ENCODE data around the gene PLPP2.

PLPP2 gene

DNA sequence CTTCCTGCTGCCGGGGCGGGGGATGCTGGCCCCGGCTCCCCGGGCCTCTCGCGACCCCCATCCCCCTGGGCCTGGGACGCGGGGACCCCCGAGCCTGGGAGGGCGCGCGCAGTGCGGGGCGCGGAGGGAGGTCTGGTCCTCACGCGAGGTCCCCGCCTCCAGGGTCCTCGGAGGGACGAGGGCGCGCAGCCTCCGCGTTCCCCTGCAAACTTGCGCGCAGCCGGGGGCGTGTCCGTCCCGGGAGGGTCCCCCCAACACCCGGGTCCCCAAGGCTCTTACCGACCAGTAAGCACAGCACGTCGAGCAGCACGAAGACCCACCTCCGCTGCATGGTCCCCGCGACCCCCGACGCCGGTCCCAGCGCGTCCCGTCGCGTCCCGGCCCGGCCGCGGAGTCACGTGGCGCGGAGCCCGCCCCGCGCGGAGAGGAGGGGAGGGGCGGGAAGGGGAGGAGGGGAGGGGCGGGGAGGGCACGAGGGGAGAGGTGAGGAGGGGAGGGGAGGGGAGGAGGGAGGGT is at the start of gene PLPP2:
Gene PLPP2 (minus strand): TSS at position 398 of the 516 bp plus-strand sequence. CDS start 67 bp downstream, at position 331.
- DNase-seq (ENCODE audit: low read depth) = no peak

DNA sequence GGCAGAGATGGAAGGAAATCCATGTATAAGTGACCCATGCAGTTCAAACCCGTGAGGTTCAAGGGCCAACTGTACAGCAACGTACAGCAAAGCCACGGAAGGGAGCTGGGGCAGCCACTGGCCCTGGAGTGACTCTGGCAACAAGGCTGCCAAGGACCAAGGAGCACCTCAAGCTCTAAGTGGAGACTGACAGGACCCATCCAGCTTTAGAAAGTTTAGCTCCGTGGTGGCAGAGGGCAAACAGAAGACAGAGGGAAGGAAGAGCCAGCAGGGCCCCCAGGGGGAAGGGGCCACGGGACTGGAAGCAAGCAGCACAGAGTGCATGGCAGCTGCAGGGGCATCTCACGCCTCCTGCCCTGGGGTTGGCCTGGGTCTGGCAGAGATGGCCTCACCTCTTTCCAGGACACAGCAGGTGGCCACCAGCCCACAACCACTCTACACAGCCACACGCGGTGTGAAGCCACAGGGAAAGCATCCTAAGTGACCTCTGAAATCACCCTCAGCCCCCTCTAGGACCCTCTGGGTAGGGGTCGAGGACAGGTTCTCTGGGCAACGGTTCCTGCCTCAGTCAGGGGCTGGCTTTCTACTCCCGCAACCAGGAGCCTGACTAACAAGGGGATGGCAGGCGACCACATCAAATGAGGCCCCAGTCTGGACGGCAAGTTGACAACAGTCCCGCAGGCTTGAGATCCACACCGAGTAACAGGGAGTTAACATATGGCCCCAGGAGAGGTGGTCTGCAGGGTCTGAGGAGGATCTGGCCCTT is 49.6 kb upstream of the PLPP2 start:
- no peak for DNase-seq (ENCODE audit: low read depth)

DNA sequence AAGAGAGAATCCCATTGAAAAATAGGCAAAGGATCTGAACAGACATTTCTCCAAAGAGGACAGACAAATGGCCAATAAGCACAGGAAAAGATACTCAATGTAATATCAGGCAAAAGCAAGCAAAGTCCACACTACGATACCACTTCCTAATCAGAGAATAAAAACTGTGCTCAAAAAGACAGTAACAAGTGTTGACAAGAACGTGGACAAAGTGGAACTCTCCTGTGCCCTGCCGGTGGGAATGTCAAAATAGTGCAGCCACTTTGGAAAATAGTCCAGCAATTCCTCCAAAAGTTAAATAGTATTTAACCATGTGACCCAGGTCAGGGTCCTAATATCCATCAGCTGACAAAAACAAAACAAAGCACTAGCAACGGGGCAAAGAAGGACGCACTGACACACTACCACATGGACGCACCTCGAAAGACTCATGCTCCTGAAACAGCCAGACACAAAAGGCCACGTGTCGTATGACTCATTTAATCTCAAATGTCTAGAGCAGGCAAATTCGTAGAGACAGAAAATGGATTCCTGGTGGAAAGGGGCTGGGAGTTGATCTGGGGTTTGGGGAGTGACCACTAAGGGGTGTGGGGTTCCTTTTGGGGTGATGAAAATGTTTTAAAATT is 48.2 kb upstream of the PLPP2 start:
- no peak for DNase-seq (ENCODE audit: low read depth)

DNA sequence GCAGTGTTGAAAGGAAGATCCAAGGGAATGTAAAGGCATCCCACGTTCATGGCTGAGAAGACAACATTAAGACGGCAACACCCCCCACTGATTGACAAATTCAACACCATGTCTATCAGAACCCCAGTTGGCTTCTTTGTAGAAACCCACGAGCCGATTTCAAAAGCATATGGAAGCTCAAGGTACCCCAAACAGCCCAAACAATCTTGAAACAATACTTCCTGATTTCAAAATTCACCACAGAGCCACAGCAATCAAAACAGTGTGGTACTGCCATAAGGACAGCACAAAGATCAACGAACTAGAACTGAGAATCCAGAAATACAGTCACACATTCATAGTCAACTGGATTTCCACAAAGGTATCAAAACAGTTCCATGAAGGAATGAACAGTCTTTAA is 47.2 kb upstream of the PLPP2 start:
- DNase-seq (ENCODE audit: low read depth) = no peak

DNA sequence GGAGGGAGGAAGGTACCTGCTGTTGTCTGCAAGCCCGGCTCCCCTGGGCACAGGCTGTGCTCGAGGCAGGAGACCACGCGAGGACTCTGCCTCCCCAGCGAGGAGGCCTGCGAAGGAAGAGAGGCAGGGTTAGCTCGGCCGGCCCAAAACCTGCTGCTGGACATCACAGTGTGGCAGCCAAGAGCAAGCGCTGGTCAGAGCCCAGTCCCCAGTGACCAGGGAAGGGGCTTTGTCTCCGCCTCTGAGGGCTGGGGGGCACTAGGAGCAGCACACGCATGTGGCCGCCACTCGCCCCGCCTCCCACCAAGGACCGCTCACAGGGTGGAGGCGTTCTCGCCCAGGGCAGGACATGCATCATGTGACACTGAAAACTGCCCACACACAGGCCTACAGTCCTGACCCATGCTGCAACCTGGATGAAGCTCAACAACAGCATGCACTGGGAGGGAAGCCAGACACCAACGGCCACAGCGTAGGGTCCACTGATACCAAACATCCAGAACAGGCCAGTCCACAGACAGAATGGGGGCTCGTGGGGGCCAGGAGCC is 44.9 kb upstream of the PLPP2 start:
- DNase-seq (ENCODE audit: low read depth) = no peak

DNA sequence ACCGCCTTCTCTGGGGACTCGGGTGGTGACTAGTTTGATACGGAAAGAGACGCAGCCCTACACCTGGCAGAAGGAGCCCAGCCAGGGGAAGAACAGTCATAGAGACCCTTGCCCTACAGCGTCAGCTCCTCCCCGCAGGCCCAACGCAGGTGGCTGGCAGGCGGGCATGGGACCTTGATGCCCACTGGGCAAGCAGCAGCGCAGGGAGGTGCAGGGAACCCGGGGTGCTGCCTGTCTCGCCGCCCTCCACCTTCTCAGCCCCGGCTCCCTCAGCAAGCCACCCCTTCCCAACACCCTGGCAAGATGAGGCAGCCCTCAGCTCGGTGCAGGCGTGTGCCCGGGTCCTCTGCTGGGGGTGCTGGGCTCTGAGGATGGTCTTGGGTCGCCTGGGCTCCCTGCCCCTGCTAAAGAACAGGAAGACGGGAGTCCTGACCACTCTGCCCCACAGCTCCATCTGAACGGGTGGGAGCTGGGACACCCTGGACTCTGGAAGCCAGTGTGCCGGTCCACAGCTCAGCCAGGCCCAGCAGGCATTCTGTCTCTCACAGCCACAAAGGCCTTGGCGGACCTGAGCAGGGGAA is 44.4 kb upstream of the PLPP2 start:
- no peak for DNase-seq (ENCODE audit: low read depth)

DNA sequence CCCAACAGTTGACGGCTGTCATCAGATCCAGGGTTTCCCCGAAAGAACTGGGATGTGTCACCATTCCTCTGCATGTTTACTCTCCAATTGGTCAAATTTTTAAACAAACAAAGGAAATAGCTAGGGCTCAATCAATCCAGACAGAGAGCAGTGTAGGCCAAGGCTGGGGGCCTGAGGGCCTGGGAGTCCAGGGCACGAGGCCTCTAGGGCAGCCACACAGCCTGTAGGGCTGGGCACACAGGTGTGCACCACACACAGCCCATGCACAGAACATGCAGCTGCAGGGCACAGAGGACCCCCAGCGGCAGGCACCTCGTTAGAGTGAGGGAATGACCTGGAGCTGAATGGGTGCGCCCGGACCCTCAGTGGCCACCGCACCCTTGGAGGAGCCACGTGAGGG is 43.9 kb upstream of the PLPP2 start:
- no peak for DNase-seq (ENCODE audit: low read depth)

DNA sequence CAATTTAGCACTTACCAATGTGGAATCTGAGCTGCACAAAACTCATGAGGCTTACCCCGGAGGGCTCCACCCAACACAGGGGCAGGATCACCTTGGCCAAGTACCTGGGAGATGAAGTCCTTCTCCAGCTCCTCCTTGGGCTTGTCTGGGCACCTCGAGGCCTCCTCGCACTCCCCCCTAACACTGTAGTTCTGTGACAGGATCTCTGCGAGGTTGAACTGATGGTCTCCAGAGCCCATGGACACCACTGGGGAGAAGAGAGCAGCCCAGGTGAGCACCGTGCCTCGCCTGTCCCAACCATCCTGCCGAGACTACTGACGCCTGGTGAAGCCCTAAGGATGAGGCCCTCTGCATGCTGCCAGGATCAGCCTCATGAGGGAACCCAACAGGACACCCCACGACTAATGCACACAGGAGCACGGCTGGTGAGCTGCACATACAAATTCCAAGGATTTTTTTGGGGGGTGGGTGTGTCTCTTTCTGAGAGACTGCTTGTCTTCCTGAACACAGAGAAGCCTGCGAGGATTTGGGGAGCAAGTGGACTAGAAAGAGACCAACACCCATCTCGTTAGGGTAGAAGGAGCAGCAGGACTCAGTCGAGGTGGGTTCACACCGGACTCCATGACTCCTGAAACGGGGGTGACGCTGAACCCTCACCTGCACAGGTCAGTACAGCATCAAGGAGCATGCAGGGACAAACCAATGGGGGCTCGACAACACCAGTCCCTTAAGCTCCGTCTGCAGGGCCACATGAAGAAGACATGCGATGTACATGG is 43.3 kb upstream of the PLPP2 start:
- DNase-seq (ENCODE audit: low read depth) = no peak

DNA sequence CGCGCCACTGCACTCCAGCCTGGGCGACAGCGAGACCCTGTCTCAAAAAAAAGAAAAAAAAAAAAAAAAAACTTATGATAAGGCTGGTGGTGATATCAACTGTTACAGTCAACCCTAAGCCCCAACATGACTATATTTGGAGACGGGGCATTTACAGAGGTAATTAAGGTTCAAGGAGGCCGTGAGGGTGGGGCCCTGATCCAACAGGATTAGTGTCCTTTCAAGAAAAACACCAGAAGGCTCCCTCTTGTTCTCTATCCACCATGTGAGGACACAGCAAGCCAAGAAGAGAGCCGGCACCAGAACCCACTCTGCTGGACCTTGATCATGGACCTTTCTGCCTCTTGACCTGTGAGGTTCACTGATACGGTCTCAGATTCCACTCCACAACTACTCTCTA is 39.3 kb upstream of the PLPP2 start:
- DNase-seq (ENCODE audit: low read depth) = no peak

DNA sequence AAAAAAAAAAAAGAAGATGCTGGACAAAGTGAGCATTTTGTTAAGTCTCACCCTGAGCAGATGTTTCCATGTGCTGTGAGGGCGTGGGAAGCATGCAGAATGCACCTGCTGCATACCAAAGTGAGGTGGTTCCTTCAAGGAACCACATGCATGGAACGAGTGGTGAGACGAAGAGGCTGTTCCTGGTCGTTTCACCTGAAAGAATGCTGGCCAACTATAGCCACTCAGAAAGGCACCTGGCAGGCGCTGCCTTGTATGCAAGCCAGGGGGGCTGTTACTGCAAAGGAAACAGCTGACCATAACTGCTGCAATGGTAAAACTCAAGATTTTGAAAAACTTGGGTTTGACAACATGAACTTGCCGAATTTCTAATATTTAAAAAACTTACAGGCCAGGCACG is 38.7 kb upstream of the PLPP2 start:
- no peak for DNase-seq (ENCODE audit: low read depth)

DNA sequence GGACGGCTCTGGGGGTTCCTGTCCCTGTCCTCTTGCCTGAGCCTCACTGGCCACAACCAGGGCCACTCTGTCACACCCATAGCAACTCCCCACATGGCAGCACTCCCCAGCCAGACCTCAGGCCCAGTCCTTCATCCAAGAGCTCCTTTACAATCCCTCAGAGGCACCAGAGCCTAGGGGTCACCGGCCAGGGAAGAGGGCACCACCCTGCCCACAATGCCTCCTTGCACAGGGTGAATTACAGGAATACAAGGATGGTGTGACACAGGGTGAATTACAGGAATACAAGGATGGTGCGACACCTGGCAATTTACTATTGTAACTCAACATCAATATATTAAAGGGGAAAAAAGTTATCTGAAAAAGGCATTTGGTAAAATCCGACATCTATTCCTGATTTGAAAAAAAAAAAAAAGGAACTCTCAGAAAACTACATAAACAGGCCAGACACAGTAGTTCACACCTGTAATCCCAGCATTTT is 36.9 kb upstream of the PLPP2 start:
- DNase-seq (ENCODE audit: low read depth) = no peak

DNA sequence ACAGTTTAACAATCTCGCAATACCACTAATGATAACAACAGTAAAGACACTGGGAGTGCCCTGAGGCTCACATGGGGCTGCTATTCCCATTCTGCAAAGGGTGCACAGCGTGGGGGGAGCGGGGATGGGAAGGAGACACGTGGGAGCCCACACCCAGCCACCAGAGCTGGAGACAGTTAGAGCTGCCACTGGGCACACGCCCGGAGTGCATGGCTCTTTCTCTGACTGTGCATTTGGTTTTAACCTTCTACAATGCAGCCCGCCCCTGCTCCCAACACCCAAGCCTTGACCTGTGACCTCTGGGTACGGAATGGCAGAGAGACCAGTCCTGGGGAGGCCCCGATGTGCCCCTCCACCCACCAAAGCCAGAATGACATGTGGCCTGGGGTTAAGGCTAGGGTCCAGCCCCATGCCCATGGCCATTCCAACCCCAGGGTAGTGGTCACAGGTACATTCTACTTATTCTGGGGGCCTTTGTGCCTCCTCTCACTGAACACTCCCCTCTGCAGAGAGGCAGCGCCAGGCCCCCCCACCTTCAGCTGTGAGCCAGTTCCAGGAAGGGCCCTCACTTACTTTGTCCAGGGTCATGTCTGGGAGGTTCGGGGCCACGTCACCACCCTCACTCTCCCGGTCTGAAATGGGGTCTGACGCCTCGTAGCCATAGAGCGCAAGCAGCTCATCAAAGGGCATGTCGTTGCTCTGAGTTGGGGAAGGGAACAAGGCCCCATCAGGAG is 36.3 kb upstream of the PLPP2 start:
- no peak for DNase-seq (ENCODE audit: low read depth)

DNA sequence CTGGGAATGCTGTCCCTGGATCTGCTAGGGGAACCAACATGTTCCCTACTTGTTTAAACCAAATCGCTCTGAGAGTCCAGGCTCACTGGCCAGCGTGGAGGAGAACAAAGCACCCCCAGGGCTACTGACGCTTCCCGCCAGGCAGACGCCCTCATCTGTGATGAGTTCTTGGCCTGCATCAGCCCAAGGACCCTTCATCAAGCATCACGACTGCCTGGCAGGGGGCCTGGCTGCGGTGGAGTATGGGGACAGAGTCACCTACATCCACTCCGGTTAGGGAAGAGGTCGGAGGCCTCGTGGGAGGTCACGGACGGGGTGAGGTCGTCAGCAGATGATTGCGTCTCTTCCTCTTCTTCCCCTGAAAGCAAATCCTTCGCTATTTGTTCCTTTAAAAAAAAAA is 35.7 kb upstream of the PLPP2 start:
- no peak for DNase-seq (ENCODE audit: low read depth)

DNA sequence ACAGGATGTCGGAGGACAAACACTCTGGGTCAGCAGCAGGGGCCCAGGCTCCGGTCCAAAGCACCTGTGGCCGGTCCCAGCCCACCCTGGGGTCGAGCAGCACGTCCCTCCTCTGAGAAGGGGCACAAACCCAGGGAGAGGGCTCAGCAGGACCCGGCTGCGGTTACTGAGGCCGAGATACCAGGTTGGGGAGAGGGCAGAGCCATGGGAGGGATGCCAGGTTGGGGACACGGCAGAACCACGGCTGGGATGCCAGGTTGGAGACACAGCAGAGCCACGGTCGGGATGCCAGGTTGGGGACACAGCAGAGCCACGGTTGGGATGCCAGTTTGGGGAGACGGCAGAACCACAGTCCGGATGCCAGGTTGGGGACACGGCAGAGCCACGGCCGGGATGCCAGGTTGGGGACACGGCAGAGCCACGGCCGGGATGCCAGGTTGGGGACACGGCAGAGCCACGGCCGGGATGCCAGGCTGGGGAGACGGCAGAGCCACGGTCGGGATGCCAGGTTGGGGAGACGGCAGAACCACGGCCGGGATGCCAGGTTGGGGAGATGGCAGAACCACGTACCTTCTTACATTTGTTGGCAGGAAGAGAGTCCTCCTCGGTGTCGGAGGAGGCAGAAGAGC is 34.8 kb upstream of the PLPP2 start:
- no peak for DNase-seq (ENCODE audit: low read depth)

DNA sequence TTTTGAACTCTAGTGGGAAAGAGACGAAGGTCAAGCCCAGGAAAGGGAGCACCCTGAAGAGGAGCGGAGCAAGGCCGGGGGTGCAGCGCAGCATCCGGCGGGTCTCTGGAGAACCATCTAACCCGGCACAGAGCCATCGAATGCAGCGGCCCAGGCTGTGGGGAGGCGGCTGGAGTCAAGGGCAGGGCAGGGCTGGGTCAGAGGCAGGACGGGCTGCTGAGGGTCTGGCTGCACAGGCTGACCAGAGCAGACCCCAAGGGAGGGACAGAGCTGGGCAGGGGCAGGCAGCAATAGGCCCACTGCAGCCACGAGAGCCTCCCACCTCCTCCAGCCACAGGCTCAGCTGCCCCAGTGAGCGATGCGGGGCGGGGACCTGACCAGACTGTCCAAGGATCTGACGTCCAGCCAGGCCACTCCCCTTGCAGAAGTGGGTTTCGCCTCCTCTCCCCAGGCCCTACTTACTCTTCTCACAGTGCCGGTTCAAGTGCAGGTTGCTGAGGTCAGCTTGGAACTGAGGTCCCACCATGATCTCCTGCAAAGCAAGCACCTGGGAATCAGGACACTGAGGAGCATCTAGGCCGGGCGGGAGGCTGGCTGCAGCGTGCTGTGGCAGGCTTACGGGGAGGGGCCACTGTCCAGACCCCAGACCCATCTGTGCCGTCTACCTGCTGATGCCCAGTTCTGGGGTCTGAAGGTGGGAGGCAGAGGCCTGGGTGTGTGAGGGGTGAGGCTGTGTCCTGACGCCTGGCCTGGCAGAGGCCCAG is 34.2 kb upstream of the PLPP2 start:
- DNase-seq (ENCODE audit: low read depth) = no peak

DNA sequence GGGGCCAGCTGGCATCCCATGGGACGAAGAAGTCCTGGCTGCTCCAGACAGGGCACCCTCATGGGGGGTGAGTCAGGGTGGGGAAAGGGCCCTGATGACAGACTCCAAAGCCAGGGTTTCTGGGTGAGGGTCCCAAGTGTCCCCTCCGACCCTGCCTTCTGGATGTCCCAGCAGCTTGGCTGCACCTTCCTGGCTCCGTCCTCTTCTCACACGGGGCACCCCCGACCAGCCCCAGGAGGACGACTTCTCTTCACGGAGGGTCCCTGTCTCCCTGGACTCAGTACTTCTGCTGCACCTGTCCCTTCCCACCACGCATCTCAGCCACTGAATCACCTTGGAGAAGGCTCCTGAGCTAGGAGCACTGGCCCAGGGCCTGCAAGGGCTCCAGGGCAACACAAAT is 33.5 kb upstream of the PLPP2 start:
- no peak for DNase-seq (ENCODE audit: low read depth)

DNA sequence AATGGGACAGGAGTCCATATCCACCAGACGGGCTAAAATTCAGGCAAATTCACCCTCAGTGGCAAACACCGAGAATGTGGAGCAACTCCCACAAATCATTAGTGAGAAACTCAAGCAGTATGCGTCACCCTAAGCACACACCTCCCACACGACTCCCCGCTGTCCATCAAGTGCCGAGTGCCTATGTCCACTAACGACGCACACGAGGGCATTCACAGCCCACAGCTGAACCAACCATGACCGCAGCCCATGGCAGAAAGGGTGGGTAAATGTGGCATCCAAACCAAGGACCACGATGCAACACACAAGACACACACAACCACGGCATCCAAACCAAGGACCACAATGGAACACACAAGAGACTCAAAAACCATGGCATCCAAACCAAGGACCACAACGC is 31.4 kb upstream of the PLPP2 start:
- no peak for DNase-seq (ENCODE audit: low read depth)

DNA sequence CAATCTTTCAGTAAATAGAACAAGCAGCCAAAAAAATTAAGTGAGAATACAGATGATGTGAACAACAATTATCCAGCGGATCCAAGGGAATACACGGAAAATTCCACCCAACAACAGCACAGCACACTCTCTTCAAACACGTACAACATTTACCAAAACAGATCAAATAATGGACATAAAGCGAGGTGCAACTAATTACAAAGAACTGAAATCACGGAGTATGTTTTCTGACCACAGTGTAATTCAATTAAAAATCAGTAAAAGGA is 27.2 kb upstream of the PLPP2 start:
- no peak for DNase-seq (ENCODE audit: low read depth)

DNA sequence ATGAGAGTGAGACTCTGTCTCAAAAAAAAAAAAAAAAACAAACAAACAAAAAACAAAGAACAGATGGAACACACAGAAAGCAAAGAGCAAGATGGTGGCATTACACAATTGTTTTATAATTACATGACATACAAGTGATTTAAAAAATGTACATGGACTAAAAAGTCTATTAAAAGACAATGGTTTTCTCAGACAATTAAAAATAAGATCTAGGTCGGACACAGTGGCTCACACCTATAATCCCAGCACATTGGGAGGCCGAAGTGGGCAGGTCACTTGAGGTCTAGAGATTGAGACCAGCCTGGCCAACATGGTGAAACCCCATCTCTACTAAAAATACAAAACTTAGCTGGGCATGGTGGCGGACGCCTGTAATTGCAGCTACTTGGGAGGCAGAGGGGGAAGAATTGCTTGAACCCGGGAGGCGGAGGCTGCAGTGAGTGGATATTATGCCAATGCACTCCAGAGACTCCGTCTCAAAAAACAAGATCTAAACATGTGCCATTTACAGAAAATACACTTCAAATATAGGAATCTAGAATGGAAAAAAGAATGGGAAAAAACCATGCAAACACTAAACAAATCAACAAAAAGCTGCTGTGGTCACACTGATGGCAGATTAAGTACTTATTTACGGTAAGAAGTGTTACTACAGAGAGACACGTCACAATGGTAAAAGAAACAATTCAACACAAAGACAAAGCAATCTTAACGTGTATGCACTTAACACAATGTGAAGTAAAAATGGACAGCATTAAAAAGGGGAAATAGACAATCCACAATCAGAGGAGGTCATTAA is 26.7 kb upstream of the PLPP2 start:
- no peak for DNase-seq (ENCODE audit: low read depth)

DNA sequence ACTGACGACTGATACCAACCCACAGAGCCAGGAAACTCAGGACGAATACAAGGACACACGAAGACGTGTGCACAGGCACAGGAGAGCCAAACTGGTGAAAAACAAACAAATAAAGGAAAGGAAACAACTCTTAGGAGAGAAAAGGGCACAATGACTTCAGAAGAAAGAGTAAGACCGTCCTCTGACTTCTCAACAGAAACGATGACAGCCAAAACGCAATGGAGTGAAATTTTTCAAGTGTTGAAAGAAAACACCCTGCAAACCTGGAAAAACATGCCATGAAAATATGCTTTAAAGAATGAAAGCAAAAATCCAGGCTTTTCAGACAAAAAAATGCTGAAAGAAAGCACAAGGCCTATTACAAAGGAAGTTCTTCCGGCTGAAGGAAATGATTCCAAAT is 24.6 kb upstream of the PLPP2 start:
- no peak for DNase-seq (ENCODE audit: low read depth)
